Measurements from ENCODE around the gene ZNF497.
A peak's percentile ranks its signal among the peaks of the same experiment; 100 is the strongest.
"Not testable (repeated sequence)": the region's sequence is repeated elsewhere in the genome, so short reads cannot be mapped to it uniquely, and the experiment has no call there.

ZNF497 gene

DNA sequence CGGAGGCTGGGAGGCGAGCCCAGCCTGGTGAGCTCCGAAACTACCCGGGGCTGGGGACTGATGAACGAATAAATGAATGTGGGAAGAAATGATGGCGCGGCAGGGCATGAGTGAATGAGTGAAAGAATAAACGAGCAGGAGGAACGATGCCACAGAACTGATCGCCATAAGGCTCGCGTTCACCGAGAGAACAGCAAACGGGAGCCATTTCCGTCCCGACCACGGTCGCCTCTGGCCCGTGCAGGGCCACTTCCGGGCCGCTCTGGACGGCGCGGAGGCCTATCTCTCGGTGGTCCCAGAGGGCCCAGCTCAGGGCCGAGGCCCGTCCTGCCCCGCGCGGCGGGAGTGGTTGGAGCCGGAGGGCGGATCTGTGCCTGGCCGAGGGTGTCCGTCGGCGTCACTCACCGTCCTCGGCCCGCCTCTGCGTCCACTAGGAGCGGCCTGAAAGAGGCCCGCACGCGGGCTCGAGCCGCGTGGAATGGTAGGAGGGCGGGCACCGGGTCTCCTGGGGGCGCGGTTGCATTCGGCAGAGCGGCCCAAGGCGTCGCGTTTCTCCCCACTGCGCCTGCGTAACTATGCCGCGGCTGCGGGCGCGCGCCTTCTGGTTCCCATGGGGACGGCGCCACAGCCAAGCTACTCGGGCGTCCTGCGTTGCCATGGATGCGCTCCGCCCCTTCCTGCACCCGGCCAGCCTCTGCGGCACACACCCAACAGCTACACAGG lies at the start of gene ZNF497:
TSS of gene ZNF497 (minus strand) at position 480 of the 723 bp plus-strand sequence. CDS start 5,116 bp downstream, outside the sequence.
- Histone ChIP-seq H3K4me3 (ENCODE audit: low read depth in 1 of 2, low read length in 2 of 2) (peak within 1 kb of the TSS; percentile 86 to 88), H3K27ac (ENCODE audit: low read length) (peak within 1 kb of the TSS; percentile 96), H3K27me3 (ENCODE audit: low read depth, low read length) (no peaks in the 10 kb centered on the region), H3K4me1 (ENCODE audit: control insufficient read depth in 1 of 2, insufficient read depth in 2 of 2, low read length in 2 of 2) (peaks cover 0 to 9% of the 10 kb centered on the region in 2 donors), H3K36me3 (ENCODE audit: control insufficient read depth in 1 of 2, insufficient read depth in 2 of 2, low read length in 2 of 2) (peaks cover 0 to 8% of the 10 kb centered on the region in 2 donors), H3K9me3 (ENCODE audit: control insufficient read depth in 1 of 2, low read length in 2 of 2) (no peaks in the 10 kb centered on the region)

DNA sequence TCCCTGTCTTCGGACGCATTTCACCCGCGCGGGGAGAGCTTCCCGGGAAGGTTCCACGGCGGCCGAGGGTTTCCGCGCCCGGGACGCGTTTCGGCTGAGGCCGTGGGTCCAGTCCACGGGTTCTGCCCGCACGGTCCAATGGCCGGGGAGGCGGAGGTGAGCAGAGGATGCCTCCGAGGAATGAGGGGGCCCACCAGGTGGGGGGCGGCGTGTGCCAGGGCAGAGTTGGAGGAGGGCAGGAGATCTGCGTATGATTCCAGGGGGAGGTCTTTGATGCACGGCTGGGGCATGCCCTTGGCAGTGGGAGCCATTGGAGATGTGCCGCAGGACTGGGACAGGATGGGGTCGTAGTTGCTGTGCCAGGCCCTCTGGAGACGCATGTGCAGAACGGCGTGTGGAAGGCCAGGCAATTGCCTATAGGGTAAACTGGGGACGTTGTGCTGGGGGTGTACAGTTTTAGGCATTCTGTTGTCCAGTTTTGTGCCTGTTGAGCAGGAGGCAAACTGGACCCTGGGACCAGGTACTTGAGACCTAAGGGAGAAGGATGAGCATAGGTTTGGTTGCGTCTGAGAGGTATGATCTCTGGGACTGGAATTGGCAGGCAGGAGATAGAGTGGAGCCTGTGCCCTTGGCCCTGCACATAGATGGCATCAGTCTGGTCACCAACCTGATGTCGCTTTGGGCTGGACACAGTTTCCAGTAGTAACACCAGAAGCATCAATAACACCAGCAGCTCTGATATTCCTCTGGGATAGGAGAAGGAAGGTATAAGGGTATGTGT lies 46.6 kb upstream of the ZNF497 start:
- Histone ChIP-seq H3K4me1 (ENCODE audit: control insufficient read depth in 1 of 2, insufficient read depth in 2 of 2, low read length in 2 of 2) (peaks cover 14 to 24% of the 10 kb centered on the region in 2 donors), H3K9me3 (ENCODE audit: control insufficient read depth in 1 of 2, low read length in 2 of 2) (no peaks in the 10 kb centered on the region), H3K27ac (ENCODE audit: low read length) (peak overlapping the region; percentile 83), H3K27me3 (ENCODE audit: low read depth, low read length) (no peaks in the 10 kb centered on the region), H3K4me3 (ENCODE audit: low read depth in 1 of 2, low read length in 2 of 2) (peak overlapping the region; percentile 89 to 99), H3K36me3 (ENCODE audit: control insufficient read depth in 1 of 2, insufficient read depth in 2 of 2, low read length in 2 of 2) (no peaks in the 10 kb centered on the region)

DNA sequence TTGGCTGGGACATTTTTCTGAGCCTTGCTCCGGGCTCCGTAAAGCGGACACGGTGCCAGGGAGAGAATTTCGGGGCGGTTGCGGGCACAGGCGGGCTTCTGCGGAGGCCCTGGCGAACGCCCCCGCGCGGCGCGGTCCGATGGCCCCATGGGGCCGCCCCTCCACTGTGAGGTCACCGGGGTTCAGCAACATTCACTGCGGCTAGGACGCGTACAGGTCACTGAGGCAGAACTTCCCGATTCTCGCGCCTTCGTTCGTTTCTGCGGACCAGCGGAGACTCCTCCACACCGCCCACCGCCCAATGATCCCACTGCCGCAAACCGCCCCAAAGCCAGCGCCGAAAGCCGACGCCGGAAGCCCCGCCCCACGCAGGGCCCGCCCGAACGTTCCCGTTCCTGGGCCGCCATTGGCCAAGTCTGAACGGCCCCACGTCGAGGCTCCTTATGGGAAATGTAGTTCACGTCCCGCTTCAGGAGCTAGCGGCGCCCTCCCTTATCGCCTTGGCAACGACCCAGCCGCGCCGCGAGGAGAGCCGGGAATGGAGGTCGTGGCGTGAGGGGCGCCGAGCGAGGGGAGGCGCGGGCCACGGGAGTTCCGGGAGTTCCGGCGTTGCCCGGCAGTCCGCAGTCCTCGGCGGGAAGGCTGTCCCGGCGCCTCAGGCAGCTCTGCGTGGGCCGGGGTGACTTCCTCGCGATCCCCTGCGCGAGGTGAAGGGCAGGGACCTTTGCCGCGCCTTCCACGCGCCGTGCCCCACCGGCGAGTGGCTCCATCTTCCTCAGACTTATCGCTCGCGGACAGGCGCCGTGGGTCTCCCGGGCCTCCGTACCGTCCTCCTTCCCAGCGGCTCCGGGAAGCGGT lies 45.8 kb upstream of the ZNF497 start, which contains the start of gene ZNF584:
TSS of gene ZNF584 (plus strand) at position 498 of the 858 bp plus-strand sequence. CDS start 499 bp downstream, outside the sequence.
- Histone ChIP-seq H3K9me3 (ENCODE audit: control insufficient read depth in 1 of 2, low read length in 2 of 2) (no peaks in the 10 kb centered on the region), H3K4me3 (ENCODE audit: low read depth in 1 of 2, low read length in 2 of 2) (peak within 1 kb of the TSS; percentile 89 to 99), H3K36me3 (ENCODE audit: control insufficient read depth in 1 of 2, insufficient read depth in 2 of 2, low read length in 2 of 2) (no peaks in the 10 kb centered on the region), H3K4me1 (ENCODE audit: control insufficient read depth in 1 of 2, insufficient read depth in 2 of 2, low read length in 2 of 2) (peaks cover 14 to 24% of the 10 kb centered on the region in 2 donors), H3K27me3 (ENCODE audit: low read depth, low read length) (no peaks in the 10 kb centered on the region), H3K27ac (ENCODE audit: low read length) (peak within 1 kb of the TSS; percentile 83)

DNA sequence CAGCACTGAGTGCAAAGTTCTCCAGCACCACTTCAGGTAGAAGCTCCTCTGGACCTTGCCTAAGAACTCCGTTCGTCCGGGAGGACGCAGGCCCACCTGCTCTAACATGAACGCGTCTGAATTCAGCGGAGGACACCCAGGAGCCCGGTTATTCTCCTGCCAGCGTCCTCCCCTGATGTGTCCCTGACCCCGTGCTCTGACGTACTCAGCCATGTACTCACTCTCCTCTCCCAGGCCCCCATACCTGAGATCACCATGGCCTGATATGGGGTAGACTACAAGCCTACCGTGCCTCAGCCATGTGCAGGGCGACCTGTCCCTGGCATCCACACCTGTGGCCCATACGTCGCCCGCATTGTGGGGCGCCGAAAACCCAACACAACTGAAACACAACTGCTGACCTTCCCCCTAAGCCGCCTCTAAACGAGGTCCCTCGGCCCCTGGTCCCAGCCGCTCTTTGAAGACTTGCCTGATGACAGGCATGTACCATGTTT lies 45.2 kb upstream of the ZNF497 start:
- H3K27me3 ChIP-seq (ENCODE audit: low read depth, low read length), result no peaks in the 10 kb centered on the region
- peak overlapping the region; percentile 83 for H3K27ac ChIP-seq (ENCODE audit: low read length)
- peaks cover 14 to 24% of the 10 kb centered on the region in 2 donors for H3K4me1 ChIP-seq (ENCODE audit: control insufficient read depth in 1 of 2, insufficient read depth in 2 of 2, low read length in 2 of 2)
- H3K4me3 ChIP-seq (ENCODE audit: low read depth in 1 of 2, low read length in 2 of 2), result peak overlapping the region; percentile 89 to 99
- no peaks in the 10 kb centered on the region for H3K36me3 ChIP-seq (ENCODE audit: control insufficient read depth in 1 of 2, insufficient read depth in 2 of 2, low read length in 2 of 2)
- no peaks in the 10 kb centered on the region for H3K9me3 ChIP-seq (ENCODE audit: control insufficient read depth in 1 of 2, low read length in 2 of 2)

DNA sequence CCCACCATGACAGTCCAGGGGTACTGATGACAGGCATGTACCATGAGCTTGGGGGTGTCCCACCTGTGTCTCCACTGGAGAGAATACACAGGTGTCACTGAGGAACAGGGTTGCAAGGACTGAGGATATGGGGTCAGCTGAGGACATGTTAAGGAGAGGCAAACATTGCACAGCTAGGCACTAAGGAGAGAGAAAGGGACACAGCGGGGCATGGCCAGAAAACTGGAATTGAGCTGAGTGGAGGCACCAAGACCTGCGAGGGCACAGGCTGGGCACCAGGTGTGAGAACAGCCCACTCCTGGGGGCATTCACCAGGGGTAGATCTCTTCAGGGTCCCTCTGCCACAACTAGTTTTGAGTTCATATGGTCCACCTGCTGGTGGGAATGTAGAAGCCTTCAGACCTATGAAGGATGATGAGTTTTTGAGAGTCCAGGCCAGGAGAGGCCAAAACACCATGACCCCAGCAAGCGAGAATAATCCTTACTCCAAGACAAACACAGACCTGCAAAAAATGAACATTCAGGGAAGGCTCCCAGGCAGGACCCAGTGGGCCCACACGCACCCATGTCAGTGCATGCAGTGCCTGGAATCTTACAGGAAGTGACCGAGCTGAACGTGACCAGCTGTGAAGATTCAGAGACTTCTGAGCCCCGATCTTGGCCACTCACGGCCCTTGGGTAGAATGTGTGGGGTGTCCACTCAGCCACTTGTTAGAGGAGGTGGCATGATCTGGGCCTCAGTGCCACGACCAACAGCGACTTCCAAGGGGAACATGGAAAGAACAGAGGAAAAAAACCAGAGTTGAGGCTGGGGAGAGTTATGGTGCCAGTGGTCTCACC lies 44.5 kb upstream of the ZNF497 start:
- Histone ChIP-seq H3K9me3 (ENCODE audit: control insufficient read depth in 1 of 2, low read length in 2 of 2) (no peaks in the 10 kb centered on the region), H3K4me1 (ENCODE audit: control insufficient read depth in 1 of 2, insufficient read depth in 2 of 2, low read length in 2 of 2) (peaks cover 14 to 24% of the 10 kb centered on the region in 2 donors), H3K4me3 (ENCODE audit: low read depth in 1 of 2, low read length in 2 of 2) (peak overlapping the region; percentile 89 to 99), H3K27me3 (ENCODE audit: low read depth, low read length) (no peaks in the 10 kb centered on the region), H3K36me3 (ENCODE audit: control insufficient read depth in 1 of 2, insufficient read depth in 2 of 2, low read length in 2 of 2) (no peaks in the 10 kb centered on the region), H3K27ac (ENCODE audit: low read length) (no peak overlapping the region)

DNA sequence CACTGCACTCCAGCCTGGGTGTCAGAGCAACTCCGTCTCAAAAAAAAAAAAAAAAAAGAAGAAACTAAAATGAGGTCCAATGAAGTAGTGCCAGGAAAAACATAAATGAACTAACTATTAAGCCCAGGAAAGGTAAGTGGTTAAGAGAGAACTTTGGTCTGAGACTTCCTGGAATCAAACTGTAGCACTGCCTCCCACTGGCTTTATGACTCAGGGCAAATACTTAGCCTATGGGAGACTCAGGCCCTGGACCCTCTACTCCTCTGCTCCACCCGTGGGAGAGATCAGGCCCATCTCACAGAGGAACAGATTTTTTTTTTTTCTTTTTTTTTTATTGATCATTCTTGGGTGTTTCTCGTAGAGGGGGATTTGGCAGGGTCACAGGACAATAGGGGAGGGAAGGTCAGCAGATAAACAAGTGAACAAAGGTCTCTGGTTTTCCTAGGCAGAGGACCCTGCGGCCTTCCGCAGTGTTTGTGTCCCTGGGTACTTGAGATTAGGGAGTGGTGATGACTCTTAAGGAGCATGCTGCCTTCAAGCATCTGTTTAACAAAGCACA lies 41.4 kb upstream of the ZNF497 start:
- not testable (repeated sequence) for H3K27ac ChIP-seq (ENCODE audit: low read length); H3K9me3 ChIP-seq (ENCODE audit: control insufficient read depth in 1 of 2, low read length in 2 of 2); H3K27me3 ChIP-seq (ENCODE audit: low read depth, low read length); H3K36me3 ChIP-seq (ENCODE audit: control insufficient read depth in 1 of 2, insufficient read depth in 2 of 2, low read length in 2 of 2); H3K4me3 ChIP-seq (ENCODE audit: low read depth in 1 of 2, low read length in 2 of 2)
- H3K4me1 ChIP-seq (ENCODE audit: control insufficient read depth in 1 of 2, insufficient read depth in 2 of 2, low read length in 2 of 2), result peaks cover 7 to 24% of the 10 kb centered on the region in 2 donors

DNA sequence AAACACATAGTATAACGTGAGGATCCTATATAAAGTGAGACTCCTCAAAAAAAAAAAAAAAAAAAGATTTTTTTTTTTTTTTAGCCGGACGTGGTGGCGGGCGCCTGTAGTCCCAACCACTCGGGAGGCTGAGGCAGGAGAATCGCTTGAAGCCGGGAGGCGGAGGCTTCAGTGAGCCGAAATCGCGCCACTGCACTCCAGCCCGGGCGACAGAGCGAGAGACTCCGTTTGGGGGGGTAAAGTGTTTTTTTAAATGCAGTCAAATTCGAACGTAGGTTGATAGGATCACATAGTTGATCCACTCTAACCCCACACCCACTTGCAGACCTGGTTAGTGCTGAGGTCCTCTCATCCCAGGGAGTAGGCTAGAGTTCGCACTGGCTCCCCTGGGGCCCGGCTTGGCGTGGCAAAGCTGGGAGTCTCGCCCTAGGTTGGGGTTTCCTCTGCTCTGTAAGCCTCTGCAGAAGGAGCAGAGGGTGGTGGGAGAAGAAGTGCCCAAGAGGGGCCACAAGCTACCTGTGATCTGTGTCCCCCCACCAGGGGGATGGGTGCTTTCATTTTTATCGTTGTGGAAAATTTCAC lies 39.4 kb upstream of the ZNF497 start:
- Histone ChIP-seq H3K9me3 (ENCODE audit: control insufficient read depth in 1 of 2, low read length in 2 of 2) (no peaks in the 10 kb centered on the region), H3K27me3 (ENCODE audit: low read depth, low read length) (peaks cover 8% of the 10 kb centered on the region), H3K36me3 (ENCODE audit: control insufficient read depth in 1 of 2, insufficient read depth in 2 of 2, low read length in 2 of 2) (no peaks in the 10 kb centered on the region), H3K27ac (ENCODE audit: low read length) (no peak overlapping the region), H3K4me1 (ENCODE audit: control insufficient read depth in 1 of 2, insufficient read depth in 2 of 2, low read length in 2 of 2) (peaks cover 0 to 13% of the 10 kb centered on the region in 2 donors), H3K4me3 (ENCODE audit: low read depth in 1 of 2, low read length in 2 of 2) (peak overlapping the region; percentile 61 to 74)

DNA sequence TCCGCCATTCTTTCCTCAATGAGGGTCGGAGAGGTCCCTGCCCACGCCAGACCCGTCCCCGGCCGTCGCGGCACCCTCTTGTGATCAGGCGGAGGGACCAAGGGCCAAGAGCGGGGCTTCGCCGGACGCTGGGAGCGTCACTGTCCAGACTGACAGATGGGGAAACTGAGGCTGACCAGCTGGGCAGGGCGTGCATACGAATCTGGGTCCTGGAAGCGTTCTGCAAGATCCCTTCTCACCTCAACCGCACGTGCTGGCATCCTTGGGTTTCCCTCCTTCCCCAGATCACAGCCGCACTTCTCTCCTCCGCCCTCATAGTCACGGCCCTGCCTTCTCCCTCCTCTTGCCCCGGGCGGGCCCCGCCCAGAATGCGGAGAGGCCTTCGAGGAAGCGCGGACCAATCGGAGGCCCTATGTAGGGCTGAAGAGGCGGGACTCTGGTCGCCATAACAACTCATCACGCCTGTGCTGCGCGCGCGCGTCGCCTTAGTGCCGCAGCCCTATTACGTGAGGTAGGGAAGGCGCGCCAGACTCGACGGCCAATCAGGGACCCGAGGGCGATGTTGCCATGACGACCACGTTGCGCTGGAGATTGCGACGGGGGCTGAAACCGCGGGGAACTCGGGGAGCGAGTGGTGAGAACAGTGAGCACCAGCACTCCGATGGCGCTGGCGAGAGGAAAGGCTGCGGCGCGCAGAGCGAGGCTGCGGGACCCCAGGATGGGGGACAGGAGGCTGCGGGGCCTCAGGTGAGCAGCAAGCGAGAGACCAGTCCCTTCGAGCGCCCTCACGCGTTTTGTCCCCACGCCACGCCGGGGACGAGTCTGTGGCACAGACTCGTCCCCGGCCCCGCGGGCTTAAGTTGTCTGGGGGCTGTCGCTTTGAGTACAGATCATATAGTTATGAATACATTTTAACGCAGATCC lies 38.6 kb upstream of the ZNF497 start:
- Histone ChIP-seq H3K9me3 (ENCODE audit: control insufficient read depth in 1 of 2, low read length in 2 of 2) (no peaks in the 10 kb centered on the region), H3K27ac (ENCODE audit: low read length) (no peak overlapping the region), H3K4me1 (ENCODE audit: control insufficient read depth in 1 of 2, insufficient read depth in 2 of 2, low read length in 2 of 2) (peaks cover 0 to 14% of the 10 kb centered on the region in 2 donors)

DNA sequence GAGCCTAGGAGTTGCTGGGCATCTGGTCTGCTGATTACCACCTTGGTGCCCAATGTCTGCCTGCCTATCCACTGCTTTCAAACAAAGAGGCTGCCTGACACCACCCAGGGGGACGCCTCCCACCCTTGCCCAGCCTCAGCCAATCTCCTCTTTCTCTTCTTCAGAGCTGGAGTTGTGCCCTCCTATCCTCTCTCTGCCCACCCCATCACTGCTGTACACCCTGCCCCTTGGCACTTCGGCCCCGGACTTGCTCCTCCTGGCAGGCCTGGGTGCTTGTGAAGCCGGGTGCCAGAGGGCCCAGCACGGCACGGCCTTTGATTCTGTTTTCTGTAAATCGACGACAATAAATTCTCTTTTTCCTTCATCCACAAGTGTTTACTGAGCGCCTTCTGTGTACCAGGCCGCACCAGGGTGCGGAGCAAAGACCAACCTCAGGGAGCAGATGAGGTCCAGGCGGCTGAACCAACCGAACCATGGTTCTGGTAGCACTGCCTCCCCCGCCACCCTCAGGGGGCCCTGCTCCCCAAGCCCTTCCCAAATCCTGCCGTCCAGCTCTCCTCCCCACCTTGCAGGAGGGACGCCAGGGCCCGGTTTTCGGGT lies 37.9 kb upstream of the ZNF497 start:
- no peaks in the 10 kb centered on the region for H3K36me3 ChIP-seq (ENCODE audit: control insufficient read depth in 1 of 2, insufficient read depth in 2 of 2, low read length in 2 of 2)
- no peaks in the 10 kb centered on the region for H3K9me3 ChIP-seq (ENCODE audit: control insufficient read depth in 1 of 2, low read length in 2 of 2)
- peaks cover 0 to 14% of the 10 kb centered on the region in 2 donors for H3K4me1 ChIP-seq (ENCODE audit: control insufficient read depth in 1 of 2, insufficient read depth in 2 of 2, low read length in 2 of 2)
- no peak overlapping the region for H3K27ac ChIP-seq (ENCODE audit: low read length)
- peak overlapping the region; percentile 57 to 74 for H3K4me3 ChIP-seq (ENCODE audit: low read depth in 1 of 2, low read length in 2 of 2)
- peaks cover 17% of the 10 kb centered on the region for H3K27me3 ChIP-seq (ENCODE audit: low read depth, low read length)

More for the DNA sequence above, 38.6 kb upstream of the ZNF497 start:
- peaks cover 11% of the 10 kb centered on the region for H3K27me3 ChIP-seq (ENCODE audit: low read depth, low read length)
- H3K36me3 ChIP-seq (ENCODE audit: control insufficient read depth in 1 of 2, insufficient read depth in 2 of 2, low read length in 2 of 2), result no peaks in the 10 kb centered on the region
- peak overlapping the region; percentile 61 to 74 for H3K4me3 ChIP-seq (ENCODE audit: low read depth in 1 of 2, low read length in 2 of 2)
